ENCODE results near the gene CAPRIN2. TPM values are rescaled to one million over a fixed set of nuclear protein-coding genes. Genes with fewer than 3 reads are reported as not detected.

Gene CAPRIN2
- total RNA-seq, 2 donors from 2014 or later = 52.8 to 61.8 TPM

GRCh38 chr12:30698346-30698745, 56.4 kb downstream of the CAPRIN2 start:
- TF ChIP-seq CTCF (IDR thresholded peaks at IDR 0.05) = no peak
- Histone ChIP-seq H3K27ac (no peak overlapping the region), H3K36me3 (no peaks in the 10 kb centered on the region), H3K27me3 (replicated peaks; ENCODE audit: insufficient read depth) (no peaks in the 10 kb centered on the region), H3K4me3 (no peak overlapping the region), H3K9me3 (no peaks in the 10 kb centered on the region), H3K4me1 (ENCODE audit: control insufficient read depth in 1 of 2, low read depth in 2 of 2) (peaks cover 13 to 19% of the 10 kb centered on the region in 2 donors)
- ATAC-seq (ENCODE audit: insufficient number of reproducible peaks, low FRiP score, low read depth) (no peak), DNase-seq (ENCODE audit: low spot score) (no peak)

DNA sequence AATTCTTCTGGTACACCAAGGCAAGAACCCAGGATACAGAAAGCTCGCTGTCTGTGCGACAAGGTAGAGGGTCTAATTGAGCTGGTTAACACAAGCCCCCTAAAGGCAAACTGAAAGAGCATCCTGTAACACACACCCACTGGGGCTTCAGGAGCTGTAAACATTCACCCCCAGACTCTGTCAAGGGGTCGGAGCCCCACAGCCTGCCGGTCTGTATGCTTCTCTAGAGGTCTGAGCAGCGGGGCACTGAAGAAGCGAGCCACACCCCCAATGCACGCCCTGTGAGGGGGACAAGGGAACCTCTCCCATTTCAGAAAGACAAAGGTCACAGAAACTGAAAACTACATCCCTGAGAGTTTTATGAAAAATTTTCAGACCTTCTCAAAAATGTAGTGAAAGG, 57.8 kb downstream of the CAPRIN2 start:
- DNase-seq (ENCODE audit: low spot score) (no peak), ATAC-seq (ENCODE audit: insufficient number of reproducible peaks, low FRiP score, low read depth) (no peak)
- no peak for TF ChIP-seq CTCF (IDR thresholded peaks at IDR 0.05)
- Histone ChIP-seq H3K36me3 (no peaks in the 10 kb centered on the region), H3K9me3 (no peaks in the 10 kb centered on the region), H3K4me3 (no peak overlapping the region), H3K27me3 (replicated peaks; ENCODE audit: insufficient read depth) (no peaks in the 10 kb centered on the region), H3K27ac (no peak overlapping the region), H3K4me1 (ENCODE audit: control insufficient read depth in 1 of 2, low read depth in 2 of 2) (peaks cover 21 to 32% of the 10 kb centered on the region in 2 donors)

- Histone ChIP-seq H3K27me3 (replicated peaks; ENCODE audit: insufficient read depth) (no peaks in the 10 kb centered on the region), H3K9me3 (no peaks in the 10 kb centered on the region), H3K4me3 (peak overlapping the region; percentile 99), H3K27ac (no peak overlapping the region), H3K36me3 (no peaks in the 10 kb centered on the region), H3K4me1 (ENCODE audit: control insufficient read depth in 1 of 2, low read depth in 2 of 2) (peaks cover 21 to 36% of the 10 kb centered on the region in 2 donors)
- no peak for TF ChIP-seq CTCF (IDR thresholded peaks at IDR 0.05)
- DNase-seq (ENCODE audit: low spot score) (no peak), ATAC-seq (ENCODE audit: insufficient number of reproducible peaks, low FRiP score, low read depth) (no peak)
These were observed 58.3 kb downstream of the CAPRIN2 start for GRCh38 chr12:30696486-30696885.

- TF ChIP-seq CTCF (IDR thresholded peaks at IDR 0.05) = no peak
- no peaks in the 10 kb centered on the region for H3K36me3 ChIP-seq
- no peaks in the 10 kb centered on the region for H3K27me3 ChIP-seq (replicated peaks; ENCODE audit: insufficient read depth)
- H3K4me1 ChIP-seq (ENCODE audit: control insufficient read depth in 1 of 2, low read depth in 2 of 2) = peaks cover 21 to 40% of the 10 kb centered on the region in 2 donors
- H3K4me3 ChIP-seq = peak overlapping the region; percentile 99
- H3K9me3 ChIP-seq = no peaks in the 10 kb centered on the region
- DNase-seq (ENCODE audit: low spot score) (no peak), ATAC-seq (ENCODE audit: insufficient number of reproducible peaks, low FRiP score, low read depth) (no peak)
- peak overlapping the region; percentile 59 to 66 for H3K27ac ChIP-seq
These were observed 58.7 kb downstream of the CAPRIN2 start for GRCh38 chr12:30696103-30696408.

GRCh38 chr12:30695199-30696102, 59.3 kb downstream of the CAPRIN2 start, which contains the start of gene IPO8:
Gene IPO8 (minus strand): TSS chr12:30695869. CDS start chr12:30695647, 222 bp downstream.
- no peaks in the 10 kb centered on the region for H3K36me3 ChIP-seq
- no peaks in the 10 kb centered on the region for H3K9me3 ChIP-seq
- H3K4me1 ChIP-seq (ENCODE audit: control insufficient read depth in 1 of 2, low read depth in 2 of 2) = peaks cover 21 to 44% of the 10 kb centered on the region in 2 donors
- H3K27me3 ChIP-seq (replicated peaks; ENCODE audit: insufficient read depth) = no peaks in the 10 kb centered on the region
- H3K4me3 ChIP-seq = peak within 1 kb of the TSS; percentile 99
- peak; percentile 85 for DNase-seq (ENCODE audit: low spot score)
- peak within 1 kb of the TSS; percentile 63 to 66 for H3K27ac ChIP-seq
- peak; percentile 93 for ATAC-seq (ENCODE audit: insufficient number of reproducible peaks, low FRiP score, low read depth)
- peak; percentile 20 for TF ChIP-seq CTCF (IDR thresholded peaks at IDR 0.05)

All from thoracic aorta (tissue), 2 donors.